Measurements from ENCODE around the gene RAB11A.

RAB11A gene

DNA sequence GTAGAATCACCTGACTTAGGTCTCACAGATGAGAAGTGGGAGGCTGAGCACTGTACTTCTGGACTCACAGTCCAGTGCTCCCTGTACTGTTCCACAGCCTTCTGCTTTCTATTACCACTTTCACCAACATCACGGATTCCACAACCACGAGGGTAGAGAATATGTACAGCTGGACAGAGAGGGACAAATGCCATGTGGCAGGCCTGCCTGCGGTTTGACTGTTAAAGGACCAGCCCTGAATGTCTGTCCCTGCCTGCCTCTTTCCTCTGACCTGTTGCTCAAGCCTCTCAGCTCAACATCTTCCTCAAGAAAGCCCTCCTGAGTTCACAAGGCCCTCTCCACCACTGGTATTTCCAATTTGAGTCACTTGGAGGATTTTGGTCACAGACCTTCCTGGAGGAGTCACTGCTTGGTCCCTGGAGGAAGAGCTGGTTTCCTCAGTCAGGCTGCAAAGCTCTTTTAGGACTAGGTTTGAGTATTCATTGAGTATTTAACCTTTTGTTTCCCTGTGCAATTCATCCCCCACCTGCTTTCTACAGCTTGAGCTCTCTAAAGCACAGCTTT is 49.1 kb downstream of the RAB11A start:
- DNase-seq = no peak

DNA sequence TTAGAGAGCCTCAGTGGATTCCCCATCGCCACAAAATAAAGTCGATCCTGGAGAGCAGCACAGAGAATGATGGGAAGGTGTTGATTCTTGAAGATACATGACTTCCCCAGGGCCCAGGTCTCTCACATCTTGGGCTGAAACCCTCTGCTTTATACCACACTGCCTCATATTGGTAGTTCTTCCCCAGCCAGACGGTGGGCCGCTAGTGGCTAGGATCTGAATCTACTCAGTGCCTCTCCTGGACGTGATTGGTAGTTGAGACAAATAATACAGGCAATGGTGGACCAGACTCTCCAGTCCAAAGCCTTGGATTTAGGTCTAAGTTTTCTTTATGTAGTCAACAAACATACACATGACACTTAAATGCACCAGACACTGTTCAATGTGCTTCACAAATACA is 49.7 kb downstream of the RAB11A start:
- DNase-seq = no peak

DNA sequence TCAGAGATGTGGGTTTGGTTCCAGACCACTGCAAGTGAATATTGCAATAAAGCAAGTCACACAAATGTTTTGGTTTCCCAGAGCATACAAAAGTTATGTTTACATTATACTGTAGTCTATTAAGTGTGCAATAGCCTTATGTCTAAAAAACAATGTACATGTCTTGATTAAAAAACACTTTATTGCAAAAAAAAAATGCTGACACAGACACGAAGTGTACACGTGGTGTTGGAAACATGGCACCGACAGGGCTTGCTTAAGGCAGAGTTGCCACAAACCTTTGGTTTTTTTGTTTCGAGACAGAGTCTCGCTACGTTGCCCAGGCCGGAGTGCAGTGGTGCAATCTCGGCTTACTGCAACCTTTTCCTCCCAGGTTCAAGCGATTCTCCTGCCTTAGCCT is 50.1 kb downstream of the RAB11A start:
- no peak for DNase-seq

DNA sequence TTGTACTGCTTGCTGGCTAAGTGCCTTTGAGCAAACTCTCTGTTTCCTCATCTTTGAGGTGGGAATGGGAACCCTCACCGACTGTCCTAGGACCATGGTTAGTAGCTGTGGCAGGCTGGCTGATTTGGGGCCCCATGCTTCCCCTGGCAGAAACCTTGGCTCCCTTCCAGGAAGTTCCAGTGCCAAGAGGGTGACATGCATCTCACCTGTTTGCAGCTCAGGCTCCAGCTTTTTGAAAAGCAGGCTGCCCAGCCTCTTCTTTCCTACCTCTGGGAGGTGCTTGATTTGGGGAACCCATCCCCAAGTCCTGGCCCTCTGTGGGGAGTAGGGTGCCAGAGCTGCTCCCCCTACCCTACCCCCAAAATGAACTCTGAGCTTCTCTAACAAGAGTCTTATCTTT is 50.8 kb downstream of the RAB11A start:
- no peak for DNase-seq

DNA sequence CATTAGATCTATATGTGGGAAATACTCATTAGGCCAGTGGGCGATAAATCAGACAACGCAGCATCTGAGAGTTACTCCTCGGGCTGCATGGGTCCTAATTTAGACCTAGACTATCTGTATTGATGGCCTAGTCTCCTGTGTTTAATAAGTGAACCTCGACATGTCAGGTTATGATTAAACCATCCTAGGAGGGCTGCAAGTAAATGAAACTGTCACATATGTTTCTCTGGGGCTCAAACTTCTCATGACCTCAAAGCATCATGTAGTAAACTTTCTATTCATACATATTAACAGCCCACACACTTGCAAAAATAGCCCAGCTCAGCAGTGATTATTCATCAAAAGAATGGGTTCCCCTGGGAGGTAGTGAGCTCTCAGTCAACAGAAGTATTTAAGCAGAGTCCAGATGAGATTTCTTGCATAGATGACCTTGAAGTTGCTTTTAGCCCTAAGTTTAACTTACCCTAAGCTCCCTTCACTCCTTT is 51.6 kb downstream of the RAB11A start:
- DNase-seq = no peak

DNA sequence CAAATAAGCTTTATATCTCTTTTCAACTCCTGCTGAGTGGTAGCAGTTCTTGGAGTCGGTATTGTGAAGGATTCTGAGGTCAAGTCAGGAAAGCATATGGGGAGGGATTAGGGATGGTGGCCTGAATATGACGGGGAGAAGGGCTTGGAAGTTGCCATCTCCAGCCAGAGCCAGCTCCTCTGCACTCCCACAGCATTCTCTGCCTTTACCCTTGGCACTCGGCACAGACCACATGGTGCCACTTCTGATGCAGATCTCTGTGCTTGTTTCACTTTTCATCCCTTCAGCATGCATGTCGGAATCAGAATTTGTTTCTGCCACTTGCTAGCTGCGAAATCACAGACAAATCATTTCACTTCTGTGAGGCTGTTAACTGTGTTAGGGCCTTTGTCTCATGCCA is 52.5 kb downstream of the RAB11A start:
- DNase-seq = no peak

DNA sequence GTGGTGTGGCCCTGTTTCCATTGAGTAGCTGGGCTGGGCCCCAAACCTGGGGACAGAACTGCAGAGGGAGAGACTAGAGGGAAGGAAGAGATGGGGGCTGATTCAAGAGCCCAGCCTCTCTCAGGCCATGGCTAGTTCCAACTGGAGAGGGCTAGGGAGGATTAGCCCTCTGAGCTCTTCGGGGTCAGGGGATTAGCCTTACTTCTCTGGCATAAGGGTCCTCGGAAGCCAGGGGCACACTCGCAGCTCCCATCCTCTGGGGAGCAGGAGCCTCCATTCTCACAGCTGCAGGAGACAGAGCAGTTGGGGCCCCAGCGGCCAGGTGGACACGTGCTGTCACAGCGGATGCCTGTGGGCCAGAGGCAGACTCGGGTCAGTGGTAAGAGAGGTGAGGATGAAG is 53.3 kb downstream of the RAB11A start:
- no peak for DNase-seq

DNA sequence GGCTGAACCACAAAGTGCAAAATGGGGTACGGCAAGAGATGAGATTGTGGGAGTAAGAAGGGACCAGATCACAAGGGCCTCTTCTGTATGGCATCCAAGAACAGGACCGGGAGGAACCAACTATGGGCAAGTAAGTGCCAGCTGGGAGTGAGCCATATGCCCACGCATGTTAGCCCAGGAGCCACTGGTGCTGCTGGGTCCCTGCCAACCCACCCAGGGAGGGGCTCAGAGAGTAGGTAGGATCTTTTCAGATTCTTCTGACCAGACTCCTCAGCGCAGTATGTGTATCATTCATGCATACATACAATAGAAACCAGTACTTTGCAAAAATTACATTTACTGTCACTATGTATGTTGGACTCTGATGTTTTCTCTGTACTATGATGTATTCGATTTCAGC is 54.0 kb downstream of the RAB11A start:
- DNase-seq = no peak

DNA sequence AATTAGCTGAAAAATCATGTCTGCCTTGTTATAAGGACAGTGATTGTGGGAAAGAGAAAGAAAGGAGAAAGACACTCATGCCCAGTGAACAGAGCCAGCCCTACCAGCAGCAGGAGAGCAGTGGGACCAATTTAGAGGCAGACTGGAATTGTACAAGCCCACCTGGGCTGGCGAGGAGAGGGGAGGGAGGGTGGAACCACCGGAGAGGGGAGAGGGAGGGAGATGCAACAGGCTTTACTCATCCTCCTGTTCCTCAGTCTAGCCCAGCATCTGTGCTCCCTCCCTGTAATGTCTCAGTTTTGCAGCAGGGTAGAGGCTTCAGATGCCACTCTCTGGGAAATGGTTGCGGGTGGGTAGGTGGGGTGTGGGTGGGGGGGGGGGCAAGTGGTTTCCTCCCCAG is 54.7 kb downstream of the RAB11A start:
- no peak for DNase-seq

DNA sequence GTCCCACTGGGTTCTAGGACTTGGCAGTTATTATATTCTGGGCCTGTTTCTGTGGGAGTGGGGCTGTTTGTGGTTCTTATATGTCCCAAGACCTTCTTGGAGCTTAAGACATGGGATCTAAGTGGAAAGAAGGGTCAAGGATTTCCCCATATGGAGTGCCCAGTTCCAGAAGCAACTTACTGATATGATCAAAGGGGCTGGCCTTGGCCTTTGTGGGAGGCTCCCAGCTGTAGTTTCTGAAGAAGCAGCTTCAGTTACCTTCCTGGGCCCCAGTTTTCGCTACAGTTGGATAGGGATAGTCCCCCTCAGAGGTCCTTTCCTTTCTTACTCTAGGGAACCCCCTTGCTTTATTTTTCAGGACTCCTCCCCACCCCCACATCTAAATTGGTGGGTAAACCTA is 56.0 kb downstream of the RAB11A start:
- DNase-seq = no peak

DNA sequence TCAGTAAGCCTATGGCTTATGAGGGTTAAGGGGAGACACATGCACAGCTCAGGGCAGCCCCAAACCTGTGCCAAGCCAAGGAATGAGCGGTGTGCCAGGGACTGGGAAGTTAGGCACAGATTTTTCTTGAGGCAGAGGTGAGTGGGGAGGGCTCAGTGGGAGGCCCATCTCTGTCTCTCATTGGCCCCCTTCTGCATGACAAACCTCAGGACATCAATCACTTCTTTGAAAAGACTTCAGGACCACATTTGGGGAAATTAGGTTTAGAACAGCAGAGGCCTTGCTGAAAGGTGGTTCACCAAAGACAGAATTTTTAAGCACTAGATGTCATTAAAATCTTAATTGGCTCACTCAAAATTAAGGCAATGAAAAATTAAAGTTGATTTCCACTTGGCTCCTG is 57.2 kb downstream of the RAB11A start:
- no peak for DNase-seq

DNA sequence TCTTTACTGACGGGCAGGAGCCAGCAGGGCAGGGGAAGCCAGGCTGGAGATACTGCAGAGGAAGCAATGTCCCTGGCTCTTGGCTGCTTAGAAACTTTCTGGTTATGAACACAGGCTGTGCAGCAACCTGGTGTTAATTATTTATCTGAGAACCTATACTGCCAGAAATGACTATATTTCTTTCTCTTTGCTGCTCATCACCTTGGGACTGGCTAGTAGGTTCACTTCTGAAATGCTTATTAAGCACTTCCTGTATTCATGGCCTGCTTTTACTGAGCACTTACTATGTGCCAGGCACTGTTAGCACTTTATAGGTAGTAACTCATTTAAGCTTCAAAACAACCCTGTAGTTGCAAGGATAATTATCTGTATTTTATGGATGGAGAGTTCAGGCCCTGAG is 57.6 kb downstream of the RAB11A start:
- no peak for DNase-seq

DNA sequence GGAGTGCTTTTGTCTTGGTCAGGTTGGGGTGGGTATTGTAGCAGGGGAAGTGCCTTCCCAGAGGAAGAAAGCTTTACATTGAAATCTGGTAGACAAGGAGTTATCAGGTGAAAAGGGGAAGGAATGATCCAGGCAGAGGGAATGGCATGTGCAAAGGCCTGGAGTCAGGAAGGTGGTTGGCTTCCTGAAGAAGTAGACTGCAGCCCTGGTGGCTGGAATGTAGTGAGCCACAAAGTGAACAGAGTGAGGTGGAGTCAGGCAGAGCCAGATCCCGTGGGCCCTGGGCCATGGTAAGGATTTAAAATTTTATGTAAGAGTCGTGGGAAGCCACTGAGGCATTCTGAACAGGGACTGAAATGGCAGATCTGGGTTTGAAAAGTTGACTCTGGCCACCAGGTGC is 58.3 kb downstream of the RAB11A start:
- no peak for DNase-seq

DNA sequence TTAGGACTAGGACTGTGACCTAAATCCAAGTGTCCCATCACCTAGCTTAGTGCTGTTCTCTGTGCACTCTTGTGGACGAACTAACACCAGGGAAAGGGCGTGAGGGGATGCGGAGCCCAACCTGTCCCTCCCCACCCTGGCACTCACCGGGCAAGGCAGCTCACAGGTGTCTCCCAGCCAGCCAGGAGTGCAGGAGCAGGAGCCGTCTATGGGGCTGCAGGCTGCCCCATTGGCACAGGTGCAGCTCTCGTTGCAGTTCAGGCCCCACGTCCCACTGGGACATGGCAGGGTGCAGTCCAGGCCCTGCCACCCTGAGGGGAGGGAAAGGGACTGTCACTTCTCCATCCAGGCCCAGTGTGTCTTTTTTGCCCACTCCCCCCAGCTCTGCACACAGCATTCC is 60.3 kb downstream of the RAB11A start:
- DNase-seq = no peak

DNA sequence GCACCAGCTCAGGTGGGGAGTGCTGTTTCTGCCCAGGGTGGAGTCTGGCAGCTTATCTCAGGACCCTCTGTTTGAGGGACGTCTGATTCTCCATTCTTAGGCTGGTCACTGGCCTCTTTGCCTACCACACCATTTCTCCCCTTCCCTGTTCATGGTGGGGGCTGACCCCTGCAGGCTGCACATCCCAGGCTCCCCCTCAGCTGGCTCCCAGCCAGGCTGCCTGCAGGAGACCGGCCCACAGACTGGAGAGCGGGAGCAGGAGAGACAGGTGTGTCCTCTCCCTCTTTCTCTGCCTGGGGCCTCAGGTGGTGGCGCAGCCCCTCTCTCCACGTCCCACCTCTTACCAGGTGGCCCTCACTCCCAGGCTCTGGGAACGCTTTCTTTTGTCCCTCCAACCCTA is 60.8 kb downstream of the RAB11A start:
- no peak for DNase-seq

DNA sequence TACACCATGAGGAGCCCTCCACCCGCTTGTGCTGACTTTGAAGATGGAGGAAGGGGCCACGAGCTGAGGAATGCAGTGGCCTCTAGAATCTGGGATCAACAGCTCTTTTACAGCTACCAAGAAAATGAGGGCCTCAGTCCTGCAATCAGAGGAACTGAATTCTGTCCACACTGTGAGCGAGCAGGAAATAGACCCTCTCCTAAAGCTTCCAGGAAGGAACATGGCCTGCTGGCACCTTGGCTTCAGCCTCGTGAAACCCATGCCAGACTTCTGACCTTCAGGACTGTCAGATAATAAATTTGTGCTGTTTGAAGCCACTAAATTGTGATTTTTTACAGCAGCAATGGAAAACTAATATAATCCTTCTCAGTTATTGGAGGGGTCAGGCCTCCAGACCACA is 61.9 kb downstream of the RAB11A start:
- no peak for DNase-seq

DNA sequence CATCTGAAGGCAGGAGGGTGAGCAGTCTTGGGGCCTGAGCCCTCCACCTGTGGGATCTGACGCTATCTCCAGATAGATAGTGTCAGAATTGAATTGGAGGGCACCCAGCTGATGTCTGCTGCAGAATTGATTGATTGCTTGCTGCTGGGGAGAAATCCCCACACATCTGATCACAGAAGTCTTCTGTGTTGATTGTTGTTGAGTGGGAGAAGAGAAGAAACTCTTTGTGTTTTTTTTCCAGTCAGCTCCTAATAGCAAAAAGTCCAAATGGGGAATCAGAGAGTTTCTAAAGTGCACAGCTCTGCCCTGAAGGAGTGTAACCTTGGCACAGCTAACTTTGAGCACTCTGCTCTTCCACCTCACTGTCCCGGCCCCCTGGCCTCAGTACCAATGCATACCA is 66.1 kb downstream of the RAB11A start:
- DNase-seq = no peak

DNA sequence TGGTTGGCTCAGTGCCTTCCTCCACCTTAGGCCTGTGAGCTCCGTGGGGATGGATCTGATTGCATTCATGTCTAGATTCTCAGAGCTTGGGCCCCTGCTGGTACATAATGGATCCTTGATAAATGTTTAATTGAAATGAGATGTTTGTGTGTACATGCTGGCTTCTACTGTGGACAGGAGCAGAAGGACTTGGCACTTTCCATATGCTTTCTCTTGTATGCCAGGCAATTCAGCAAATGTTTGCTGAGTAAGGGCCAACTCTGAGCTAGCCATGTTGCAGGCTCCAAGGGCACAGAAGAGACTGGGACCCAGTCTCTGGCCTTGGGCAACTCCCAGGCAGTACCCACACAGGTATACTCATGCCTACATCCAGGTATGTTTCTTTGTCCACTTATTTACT is 67.0 kb downstream of the RAB11A start:
- no peak for DNase-seq

DNA sequence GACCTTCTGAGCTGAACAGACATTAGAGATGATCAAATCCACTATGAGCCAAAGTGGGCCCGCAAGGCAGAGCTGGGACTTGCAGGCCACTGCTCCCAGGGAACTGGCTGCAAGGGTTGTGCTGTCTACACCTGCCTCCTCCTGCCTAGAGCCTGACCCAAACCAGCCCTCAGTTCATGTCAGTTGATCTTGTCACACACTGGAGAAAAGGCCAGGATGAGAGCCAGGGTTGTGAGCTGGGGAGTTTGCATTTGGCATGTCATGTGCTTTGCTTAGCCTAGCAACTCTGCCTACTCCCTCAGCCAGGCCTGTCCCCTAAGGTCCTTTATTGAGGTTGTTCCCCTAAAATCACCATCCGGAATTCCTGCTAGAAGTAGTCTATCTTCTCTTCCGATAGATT is 67.8 kb downstream of the RAB11A start:
- DNase-seq = no peak

DNA sequence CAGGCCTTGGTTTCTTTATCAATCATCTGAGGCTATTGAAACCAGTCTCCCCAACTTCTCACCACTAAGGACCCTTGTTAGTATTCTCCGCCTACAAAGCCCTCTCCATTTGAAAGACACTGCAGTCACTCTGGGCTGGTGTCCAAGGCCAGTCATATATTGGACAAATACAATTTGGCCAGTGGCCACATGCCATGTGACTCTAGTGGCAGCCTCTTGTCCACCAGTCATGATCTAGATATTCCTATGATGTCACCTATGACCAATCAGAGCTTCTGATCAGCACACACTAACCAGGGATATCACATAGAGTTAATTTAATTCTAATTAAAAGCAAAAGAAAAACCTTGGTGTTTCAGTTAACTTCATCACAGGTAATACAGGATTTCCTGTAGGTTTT is 68.2 kb downstream of the RAB11A start:
- DNase-seq = no peak

DNA sequence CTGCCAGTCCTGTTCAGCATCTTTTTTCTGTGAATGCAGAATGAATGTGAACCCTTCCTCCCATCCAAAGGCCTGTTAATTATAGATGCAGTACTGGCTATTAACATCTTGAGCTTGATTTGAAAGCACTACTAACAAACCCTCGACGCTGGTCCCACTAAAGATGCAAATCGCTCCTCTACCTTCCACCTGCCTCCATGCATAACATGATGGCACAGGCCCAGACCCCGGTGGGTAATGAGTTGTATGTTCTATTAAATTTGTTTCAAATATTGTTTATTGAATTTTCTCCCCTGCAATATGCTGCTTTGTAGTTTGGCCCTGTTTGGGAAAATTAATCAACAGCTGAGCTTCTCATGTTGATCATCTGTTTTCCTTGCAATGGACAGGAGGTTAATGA is 69.3 kb downstream of the RAB11A start:
- no peak for DNase-seq

DNA sequence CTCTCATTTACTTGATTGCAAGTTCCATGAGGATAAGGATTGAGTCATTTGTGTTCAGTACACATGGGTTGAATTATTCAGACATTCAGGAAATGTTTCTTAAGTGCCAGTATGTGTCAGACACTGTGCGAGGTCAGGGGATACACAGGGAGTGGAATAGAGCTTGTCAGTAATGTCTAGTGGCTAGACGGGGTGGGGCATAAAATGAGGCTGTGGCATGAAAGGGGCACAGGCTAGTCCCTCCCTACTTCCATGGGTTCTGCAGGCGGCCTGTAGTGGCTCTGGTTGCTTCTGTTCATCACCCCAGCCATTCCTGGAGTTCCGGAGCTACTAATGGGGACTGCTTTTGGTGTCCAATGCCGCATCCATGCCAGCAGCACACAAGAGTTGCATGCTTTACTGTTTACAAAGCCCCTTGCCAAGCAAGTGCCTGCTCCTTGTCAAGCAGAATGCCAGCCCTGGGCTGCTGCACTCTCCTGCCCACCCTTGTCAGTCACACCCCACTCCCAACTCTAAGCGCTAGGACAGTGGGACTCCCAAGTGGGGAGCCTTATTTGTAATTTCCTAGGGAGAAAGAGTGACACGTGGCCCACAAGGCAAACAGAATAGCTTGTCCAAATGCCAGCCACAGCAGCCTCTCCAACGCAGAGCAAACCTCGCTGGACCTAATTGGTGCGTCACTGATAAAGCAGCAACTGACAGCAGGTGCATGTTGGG is 70.8 kb downstream of the RAB11A start:
- DNase-seq = no peak

DNA sequence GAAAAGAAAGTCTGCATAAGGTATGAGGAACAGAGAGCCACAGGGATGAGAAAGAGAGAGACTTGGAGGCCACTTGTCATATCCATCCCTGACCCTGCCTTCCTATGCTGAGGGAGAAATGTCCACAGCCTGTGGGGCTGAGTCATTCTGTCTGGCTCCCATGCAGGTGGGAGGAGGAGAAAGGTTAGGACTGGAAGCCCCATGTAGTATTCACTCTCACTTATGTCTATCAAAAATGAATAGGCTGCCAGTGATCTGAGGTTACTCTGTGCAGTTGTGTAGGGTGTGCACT is 71.3 kb downstream of the RAB11A start:
- no peak for DNase-seq
